ENCODE data around the gene CPT1A. TPM values are rescaled to one million over a fixed set of nuclear protein-coding genes. Genes with fewer than 3 reads are reported as not detected.

CPT1A gene
- polyA plus RNA-seq, 1 of the 3 experiments (the other 2 are of a cell fraction) = 31.2 TPM

DNA sequence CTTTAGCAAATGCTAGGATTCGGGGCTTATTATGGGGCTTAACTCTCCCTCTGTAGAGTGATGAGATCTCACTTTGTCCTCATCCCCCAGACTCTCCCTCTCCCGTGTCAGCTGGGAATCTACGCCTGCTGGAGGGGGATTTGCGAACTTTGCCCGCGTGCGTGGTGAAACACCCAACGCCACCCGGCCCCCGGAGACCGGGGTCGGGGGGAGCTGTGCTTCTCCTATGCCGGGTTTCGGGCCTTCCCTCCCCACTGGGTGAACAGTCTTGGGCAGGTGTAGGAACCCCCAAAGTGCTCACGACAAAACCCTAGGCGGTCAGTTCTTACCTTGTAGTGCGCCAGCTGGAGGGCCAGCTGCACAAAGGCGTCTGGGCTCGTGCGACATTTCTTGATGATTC lies 68.8 kb downstream of the CPT1A start:
- TF ChIP-seq SIN3A (IDR thresholded peaks at IDR 0.05; ENCODE audit: borderline replicate concordance, low read depth, low read length) = no peak
- TF ChIP-seq TAF1 (IDR thresholded peaks at IDR 0.05; ENCODE audit: borderline replicate concordance, low read depth, low read length) = no peak
- TF ChIP-seq, protein P1, sequence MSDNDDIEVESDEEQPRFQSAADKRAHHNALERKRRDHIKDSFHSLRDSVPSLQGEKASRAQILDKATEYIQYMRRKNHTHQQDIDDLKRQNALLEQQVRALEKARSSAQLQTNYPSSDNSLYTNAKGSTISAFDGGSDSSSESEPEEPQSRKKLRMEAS (IDR thresholded peaks at IDR 0.05; ENCODE audit: low read depth) = no peak
- no peak for TF ChIP-seq MEF2A (IDR thresholded peaks at IDR 0.05; ENCODE audit: borderline replicate concordance, low read depth)
- TF ChIP-seq FOXJ3 (CRISPR knock-in tag; IDR thresholded peaks at IDR 0.05) = no peak
- no peak for TF ChIP-seq RXRA (IDR thresholded peaks at IDR 0.05; ENCODE audit: borderline replicate concordance, low read depth)
- TF ChIP-seq, protein P2, sequence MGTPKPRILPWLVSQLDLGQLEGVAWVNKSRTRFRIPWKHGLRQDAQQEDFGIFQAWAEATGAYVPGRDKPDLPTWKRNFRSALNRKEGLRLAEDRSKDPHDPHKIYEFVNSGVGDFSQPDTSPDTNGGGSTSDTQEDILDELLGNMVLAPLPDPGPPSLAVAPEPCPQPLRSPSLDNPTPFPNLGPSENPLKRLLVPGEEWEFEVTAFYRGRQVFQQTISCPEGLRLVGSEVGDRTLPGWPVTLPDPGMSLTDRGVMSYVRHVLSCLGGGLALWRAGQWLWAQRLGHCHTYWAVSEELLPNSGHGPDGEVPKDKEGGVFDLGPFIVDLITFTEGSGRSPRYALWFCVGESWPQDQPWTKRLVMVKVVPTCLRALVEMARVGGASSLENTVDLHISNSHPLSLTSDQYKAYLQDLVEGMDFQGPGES (IDR thresholded peaks at IDR 0.05; ENCODE audit: low read depth, low read length) = no peak
- no peak for TF ChIP-seq TCF12 (IDR thresholded peaks at IDR 0.05)
- no peak for TF ChIP-seq NFIC (IDR thresholded peaks at IDR 0.05; ENCODE audit: borderline replicate concordance)
- no peak for TF ChIP-seq FOXM1 (IDR thresholded peaks at IDR 0.05; ENCODE audit: low read depth)
- TF ChIP-seq, protein P3, sequence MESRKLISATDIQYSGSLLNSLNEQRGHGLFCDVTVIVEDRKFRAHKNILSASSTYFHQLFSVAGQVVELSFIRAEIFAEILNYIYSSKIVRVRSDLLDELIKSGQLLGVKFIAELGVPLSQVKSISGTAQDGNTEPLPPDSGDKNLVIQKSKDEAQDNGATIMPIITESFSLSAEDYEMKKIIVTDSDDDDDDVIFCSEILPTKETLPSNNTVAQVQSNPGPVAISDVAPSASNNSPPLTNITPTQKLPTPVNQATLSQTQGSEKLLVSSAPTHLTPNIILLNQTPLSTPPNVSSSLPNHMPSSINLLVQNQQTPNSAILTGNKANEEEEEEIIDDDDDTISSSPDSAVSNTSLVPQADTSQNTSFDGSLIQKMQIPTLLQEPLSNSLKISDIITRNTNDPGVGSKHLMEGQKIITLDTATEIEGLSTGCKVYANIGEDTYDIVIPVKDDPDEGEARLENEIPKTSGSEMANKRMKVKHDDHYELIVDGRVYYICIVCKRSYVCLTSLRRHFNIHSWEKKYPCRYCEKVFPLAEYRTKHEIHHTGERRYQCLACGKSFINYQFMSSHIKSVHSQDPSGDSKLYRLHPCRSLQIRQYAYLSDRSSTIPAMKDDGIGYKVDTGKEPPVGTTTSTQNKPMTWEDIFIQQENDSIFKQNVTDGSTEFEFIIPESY (IDR thresholded peaks at IDR 0.05; ENCODE audit: borderline replicate concordance, low read depth) = no peak
- TF ChIP-seq YY1 (IDR thresholded peaks at IDR 0.05; ENCODE audit: low read depth) = no peak
- Histone ChIP-seq H3K36me3 (replicated peaks in 1 of 2; ENCODE audit: control insufficient read depth in 1 of 2, insufficient read depth in 2 of 2, low read length in 1 of 2) (peaks cover 60 to 61% of the 10 kb centered on the region in 2 experiments), H3K27ac (ENCODE audit: low read depth in 2 of 2, low read length in 1 of 2) (no peak overlapping the region), H3K9ac (no peak overlapping the region), H3K79me2 (ENCODE audit: insufficient read depth) (no peaks in the 10 kb centered on the region), H2AFZ (ENCODE audit: low read depth) (no peak overlapping the region), H4K20me1 (ENCODE audit: insufficient read depth) (no peaks in the 10 kb centered on the region), H3F3A (replicated peaks; ENCODE audit: insufficient read depth) (no peaks in the 10 kb centered on the region), H3K27me3 (ENCODE audit: insufficient read depth) (no peaks in the 10 kb centered on the region), H3K9me3 (no peaks in the 10 kb centered on the region), H3K4me3 (ENCODE audit: low read depth in 2 of 2, low read length in 1 of 2) (no peak overlapping the region), H3K9me2 (no peaks in the 10 kb centered on the region), H3K4me1 (ENCODE audit: control insufficient read depth in 1 of 2, insufficient read depth in 2 of 2, low read depth in 1 of 2, low read length in 1 of 2) (no peaks in the 10 kb centered on the region), H3K4me2 (no peak overlapping the region)
- DNase-seq = no peak
- CTCF ChIA-PET = interaction anchor here (1.6 kb wide), 1 partner anchor 25 kb away, joined by 6 read pairs; no protein-coding TSS in a partner anchor
- POLR2A ChIA-PET = no interaction called here
- 96% methylated on average over 20 of the region's 20 CpGs for WGBS (ENCODE audit: low lambda C conversion rate)

- Histone ChIP-seq H2AFZ (ENCODE audit: low read depth) (no peak overlapping the region), H3K9me2 (no peaks in the 10 kb centered on the region), H3K27me3 (ENCODE audit: insufficient read depth) (no peaks in the 10 kb centered on the region), H3K4me3 (ENCODE audit: low read depth in 2 of 2, low read length in 1 of 2) (no peak overlapping the region), H3K9ac (no peak overlapping the region), H3F3A (replicated peaks; ENCODE audit: insufficient read depth) (no peaks in the 10 kb centered on the region), H4K20me1 (ENCODE audit: insufficient read depth) (no peaks in the 10 kb centered on the region), H3K27ac (ENCODE audit: low read depth in 2 of 2, low read length in 1 of 2) (no peak overlapping the region), H3K4me2 (no peak overlapping the region), H3K9me3 (no peaks in the 10 kb centered on the region), H3K36me3 (replicated peaks in 1 of 2; ENCODE audit: control insufficient read depth in 1 of 2, insufficient read depth in 2 of 2, low read length in 1 of 2) (peaks cover 39 to 58% of the 10 kb centered on the region in 2 experiments), H3K4me1 (ENCODE audit: control insufficient read depth in 1 of 2, insufficient read depth in 2 of 2, low read depth in 1 of 2, low read length in 1 of 2) (no peaks in the 10 kb centered on the region), H3K79me2 (ENCODE audit: insufficient read depth) (no peaks in the 10 kb centered on the region)
- WGBS (ENCODE audit: low lambda C conversion rate) = 94% methylated on average over 11 of the region's 12 CpGs
- POLR2A ChIA-PET = no interaction called here
- TF ChIP-seq, protein P2 (IDR thresholded peaks at IDR 0.05; ENCODE audit: low read depth, low read length) = no peak
- CTCF ChIA-PET = interaction anchor here (1.1 to 1.3 kb wide), 3 partner anchors 27 to 187 kb away, joined by 4 to 7 read pairs (median 4); no protein-coding TSS in a partner anchor
- no peak for DNase-seq
Observed at GRCh38 chr11:68770781-68771180, 70.9 kb downstream of the CPT1A start.

All from SK-N-SH (cell line).